Epithelial cell of umbilical artery (primary cell): Measurements from ENCODE around the gene TCAF1. TPM values are rescaled to one million over a fixed set of nuclear protein-coding genes. Genes with fewer than 3 reads are reported as not detected.

Experiments
- total RNA-seq: library from RNA; depleted of rRNA; stranded (reverse); fragments of >200 nt; gene quantifications from 2 replicates; pipeline ENCODE4 v1.2.3, GENCODE V29; 2014

TCAF1 gene
- total RNA-seq, result 34.8 and 43.9 TPM in 2 replicates

GRCh38 chr7:143901668-143902331, at the start of gene TCAF1:
Gene TCAF1 (minus strand): TSS chr7:143902176. CDS start chr7:143876608, 25,568 bp downstream.

GRCh38 chr7:143934526-143935325, 32.8 kb upstream of the TCAF1 start, which contains the start of gene OR2F2:
Gene OR2F2 (plus strand): TSS chr7:143935233. CDS start chr7:143935233, 0 bp downstream.

Other genes starting within 250 kb of the TCAF1 start
- gene CTAGE6, start 144.5 kb downstream of the TCAF1 start, total RNA-seq, result under 0.01 and 0.46 TPM in 2 replicates
- not detected in 2 replicates for gene OR2F2, start 33.1 kb upstream of the TCAF1 start, total RNA-seq
- not detected in 2 replicates for gene OR2F1, start 52.7 kb upstream of the TCAF1 start, total RNA-seq
- gene OR6B1, start 98.1 kb upstream of the TCAF1 start, total RNA-seq, result not detected in 2 replicates
- gene OR2A5, start 146.8 kb upstream of the TCAF1 start, total RNA-seq, result not detected in 2 replicates
- not detected in 2 replicates for gene OR2A25, start 167.6 kb upstream of the TCAF1 start, total RNA-seq
- gene OR2A12, start 184.1 kb upstream of the TCAF1 start, total RNA-seq, result not detected in 2 replicates
- not detected in 2 replicates for gene OR2A2, start 207.4 kb upstream of the TCAF1 start, total RNA-seq
- gene OR2A14, start 221.0 kb upstream of the TCAF1 start, total RNA-seq, result not detected in 2 replicates